HG03457 (cell line): Measurements from ENCODE around the gene PAQR6.

Experiments
- ATAC-seq: cut with Tn5 transposase; IDR thresholded peaks from one replicate; pipeline ENCODE4 v1.9.1; 2021; ENCODE audit warnings: moderate number of reproducible peaks; ENCODE audit not compliant: unreplicated experiment

Gene PAQR6

DNA sequence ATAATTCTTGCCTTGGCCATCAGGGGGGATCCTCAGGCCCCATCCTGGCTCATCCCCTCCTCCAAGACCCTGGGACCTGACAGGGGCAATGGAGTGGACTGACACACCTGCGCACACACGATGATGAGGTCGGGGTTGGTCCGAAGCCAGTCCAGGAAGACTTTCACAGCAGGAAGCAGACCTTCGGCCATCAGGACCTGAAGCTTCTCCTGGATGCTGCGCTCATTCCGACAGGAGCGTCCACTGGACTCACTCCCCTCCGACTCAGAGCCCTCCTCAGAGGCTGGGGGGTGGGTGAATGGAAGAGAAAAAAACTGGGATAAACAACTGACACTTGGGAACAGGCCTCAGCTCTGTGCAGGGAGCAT, 15.4 kb upstream of the PAQR6 start:
- ATAC-seq, result no peak

DNA sequence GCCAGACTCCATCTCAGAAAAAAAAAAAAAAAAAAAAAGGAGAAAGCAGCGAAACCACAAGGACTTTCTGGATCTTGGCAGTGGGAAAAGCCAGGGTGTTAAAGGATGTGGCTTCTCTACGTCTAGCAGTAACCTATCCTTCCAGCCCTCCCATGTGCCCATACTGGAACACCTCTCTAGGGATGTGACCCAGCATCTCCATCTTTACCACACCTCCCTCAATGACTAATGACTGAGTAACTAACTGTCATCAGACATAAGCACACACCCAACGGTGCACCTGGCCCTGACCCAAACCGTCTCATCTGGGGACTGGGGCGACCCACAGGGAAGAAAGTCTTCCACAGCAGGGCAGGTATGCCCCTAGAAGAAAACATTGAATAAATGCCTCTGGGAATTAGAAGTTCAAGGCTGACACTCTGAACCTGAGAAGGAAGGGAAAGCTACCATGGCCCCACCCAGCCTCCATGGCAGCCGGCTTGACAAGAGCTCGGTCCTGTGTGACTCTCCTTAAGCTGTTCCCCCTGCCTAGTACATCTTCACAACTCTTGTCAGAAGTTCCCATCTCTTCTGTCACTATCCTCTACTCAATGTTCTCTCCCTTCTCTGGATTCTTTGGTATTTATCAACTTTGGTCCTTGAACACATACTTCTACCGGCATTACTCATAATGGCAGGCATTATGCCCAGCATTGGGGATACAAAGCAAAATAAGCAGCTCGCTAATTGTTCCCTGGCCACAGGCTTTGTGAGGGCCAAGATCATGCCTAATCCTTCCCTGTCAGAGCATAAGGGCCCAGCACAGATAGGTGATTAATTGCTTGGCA, 14.8 kb upstream of the PAQR6 start:
- no peak for ATAC-seq

DNA sequence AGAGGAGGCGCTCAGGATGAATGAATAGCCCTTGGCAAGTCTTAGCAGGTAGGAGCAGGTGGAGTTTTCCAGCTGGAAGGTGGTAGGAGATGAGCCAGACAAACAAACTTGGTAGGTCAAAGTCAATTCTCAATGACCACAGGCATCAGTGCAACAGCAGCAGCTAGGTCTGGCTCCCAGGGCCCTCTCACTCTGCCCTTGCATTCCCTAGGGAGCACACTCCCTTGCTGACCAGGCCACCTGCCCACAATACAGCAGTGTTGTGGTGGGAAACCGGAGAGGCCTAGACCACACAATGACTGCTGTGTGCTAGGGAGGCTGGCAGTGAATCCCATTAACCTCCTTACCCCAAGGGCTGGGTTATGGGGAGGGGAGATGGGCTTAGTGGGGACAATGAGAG, 13.0 kb upstream of the PAQR6 start:
- ATAC-seq, result no peak

DNA sequence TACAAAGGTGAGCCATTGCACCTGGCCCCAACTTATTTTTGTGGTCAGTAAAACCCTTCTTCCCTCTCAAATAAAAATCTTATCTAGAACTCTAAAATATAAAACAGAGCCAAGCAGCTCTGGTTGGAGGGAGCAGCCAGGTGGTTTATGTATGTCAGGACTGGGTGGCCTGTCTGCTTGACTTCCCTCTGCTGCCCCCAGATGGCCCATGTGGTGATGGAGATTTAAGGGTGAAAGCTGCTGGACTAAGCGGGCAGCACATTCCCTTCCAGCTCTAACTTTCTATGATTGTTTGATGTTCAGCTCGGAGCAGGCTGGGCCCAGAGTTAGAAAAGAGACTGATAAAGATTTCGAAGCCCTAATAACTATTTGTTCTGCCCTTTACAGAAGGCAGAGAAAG, 11.9 kb upstream of the PAQR6 start:
- no peak for ATAC-seq

DNA sequence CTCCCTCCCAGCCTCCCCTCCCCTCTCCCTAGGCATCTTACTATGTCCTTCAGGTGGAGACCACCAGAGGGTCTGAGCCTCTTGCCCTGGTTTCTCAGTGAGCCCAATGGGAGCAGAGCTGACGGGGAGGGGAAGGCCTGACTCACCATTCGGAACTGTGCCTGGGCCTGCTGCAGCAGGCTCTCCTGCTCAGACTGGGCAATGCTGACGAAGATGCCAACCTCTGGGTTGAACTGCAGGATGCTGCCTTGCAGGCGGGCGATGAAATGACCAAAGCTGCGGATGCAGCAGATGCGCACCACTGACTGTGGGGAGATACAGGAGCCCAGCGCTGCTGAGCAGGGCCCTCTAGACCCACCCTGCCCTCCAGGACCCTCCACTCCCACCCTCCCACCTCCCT, 11.0 kb upstream of the PAQR6 start:
- no peak for ATAC-seq

DNA sequence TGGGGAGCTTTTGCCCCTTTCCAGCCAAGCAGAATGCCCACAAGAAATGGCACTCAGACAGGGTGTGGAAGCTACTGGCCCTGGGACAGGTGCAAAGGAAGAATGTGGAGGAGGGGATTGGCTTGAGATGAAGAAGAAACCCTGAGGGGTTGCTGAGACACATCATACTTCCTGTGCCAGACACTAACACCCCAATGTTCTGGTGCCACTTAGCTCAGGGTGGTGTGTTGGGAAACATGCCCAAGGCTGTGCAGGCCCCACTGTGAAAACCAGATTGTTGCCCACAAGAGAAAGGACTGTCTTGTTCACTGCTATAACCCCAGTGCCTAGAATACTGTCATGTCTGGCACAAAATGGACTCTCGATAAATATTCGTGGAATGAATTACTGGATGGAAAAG, 9.9 kb upstream of the PAQR6 start:
- no peak for ATAC-seq

DNA sequence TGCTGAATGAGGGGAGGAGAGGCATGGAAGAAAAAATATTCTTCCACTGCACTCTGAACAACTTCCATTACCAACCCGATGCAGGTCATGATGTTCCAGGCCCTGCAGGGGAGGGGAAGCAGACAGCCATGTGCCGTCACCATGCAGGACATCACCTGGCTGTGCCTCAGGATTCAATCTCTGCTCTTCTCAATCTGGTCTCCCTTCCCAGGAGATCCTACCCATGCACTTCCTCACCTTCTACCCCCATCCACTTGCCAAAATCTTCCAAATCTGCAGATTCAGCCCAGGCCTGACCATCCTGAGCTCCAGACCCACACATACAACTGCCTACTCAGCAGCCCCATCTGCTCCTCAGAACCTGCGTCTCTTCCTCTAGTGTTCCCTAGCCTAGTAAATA, 5.8 kb upstream of the PAQR6 start:
- ATAC-seq, result no peak

DNA sequence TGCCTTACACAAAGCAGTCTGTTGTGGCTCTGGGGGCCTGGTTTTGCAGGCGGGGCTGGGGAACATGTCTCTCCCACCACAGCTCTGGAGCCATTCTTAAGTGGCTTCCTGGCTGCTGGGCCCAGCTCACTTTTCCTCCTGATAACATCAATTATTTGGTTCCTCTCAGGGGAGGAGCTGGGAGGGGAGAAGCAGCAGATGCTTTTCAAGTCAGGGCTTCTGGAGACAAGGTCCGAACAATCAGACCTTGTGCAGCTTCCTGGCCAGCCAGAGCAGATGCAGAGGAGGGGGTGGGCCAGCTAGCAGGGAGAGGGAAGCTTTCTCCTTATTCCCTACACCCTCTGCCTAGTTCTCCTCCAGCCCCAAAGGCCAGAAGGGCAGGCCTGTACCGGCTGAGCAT, 3.7 kb upstream of the PAQR6 start:
- no peak for ATAC-seq

DNA sequence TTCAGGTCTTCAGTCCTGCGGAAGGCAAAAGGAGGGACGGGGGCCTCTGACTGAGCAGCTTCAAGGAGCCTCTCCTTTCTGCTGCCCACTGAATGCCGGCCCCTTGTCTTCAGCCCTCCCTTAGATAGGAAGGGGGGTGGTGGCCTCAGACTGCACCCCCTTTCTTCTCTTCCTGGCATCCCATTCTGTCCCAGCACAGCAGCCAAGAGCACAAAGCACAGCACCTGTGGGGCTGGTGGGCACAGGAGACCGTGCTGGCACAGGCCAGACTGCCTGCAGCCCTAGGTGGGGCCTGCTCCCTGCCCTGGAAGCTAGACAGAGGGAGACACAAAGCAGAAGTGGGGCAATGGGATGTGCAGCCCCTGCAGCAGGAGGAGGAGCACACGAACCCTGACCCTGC, 1.7 kb upstream of the PAQR6 start:
- ATAC-seq, result no peak

DNA sequence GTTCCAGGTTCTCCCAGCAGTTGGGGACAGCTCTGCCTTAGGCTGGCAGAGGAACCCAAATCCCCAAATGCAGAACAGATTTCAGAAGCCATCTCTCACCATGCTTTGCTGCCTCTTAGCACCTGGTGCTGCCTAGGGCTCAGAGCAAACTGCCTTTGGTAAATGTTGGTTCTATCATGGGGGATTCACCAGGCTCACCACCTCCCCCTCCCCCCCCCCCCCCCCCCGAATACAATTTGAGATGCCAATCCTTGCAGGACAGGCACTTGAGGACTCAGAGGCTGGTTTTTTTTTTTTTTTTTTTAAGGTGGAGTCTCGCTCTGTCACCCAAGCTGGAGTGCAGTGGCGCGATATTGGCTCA, 447 bp upstream of the PAQR6 start:
- ATAC-seq, result no peak

DNA sequence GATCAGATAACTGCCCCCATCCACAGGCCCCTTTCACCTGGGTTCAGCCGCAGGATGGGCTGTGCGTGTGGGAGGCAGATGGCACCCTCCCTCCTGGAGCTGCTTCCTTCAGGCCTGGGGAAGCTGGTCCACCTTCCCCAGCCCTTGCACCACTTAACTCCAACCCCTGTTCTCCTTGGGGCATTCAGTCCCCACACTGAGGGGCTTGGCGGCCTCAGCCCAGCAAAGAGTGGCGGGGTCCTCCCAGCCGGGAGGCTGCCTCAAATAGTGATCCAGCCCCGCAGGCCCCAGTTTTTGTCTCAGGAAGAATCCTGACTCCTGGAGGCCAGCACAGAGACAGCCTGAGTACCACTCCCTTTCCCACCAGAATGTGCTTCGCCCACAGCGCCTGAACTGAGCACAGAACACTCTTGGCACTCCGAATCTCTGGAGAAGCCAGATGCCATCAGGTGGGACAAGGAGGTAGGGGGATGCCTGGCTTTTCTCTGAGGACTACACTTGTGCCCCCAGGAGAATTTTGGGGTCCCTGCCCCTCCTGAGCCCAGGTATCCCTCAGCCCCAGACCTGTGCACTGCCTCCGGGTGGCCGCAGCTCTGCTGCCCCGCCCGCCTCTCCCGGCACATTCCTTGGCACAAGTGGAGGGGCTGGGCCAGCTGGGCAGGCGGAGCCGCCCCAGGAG, 936 bp downstream of the PAQR6 start:
- no peak for ATAC-seq

DNA sequence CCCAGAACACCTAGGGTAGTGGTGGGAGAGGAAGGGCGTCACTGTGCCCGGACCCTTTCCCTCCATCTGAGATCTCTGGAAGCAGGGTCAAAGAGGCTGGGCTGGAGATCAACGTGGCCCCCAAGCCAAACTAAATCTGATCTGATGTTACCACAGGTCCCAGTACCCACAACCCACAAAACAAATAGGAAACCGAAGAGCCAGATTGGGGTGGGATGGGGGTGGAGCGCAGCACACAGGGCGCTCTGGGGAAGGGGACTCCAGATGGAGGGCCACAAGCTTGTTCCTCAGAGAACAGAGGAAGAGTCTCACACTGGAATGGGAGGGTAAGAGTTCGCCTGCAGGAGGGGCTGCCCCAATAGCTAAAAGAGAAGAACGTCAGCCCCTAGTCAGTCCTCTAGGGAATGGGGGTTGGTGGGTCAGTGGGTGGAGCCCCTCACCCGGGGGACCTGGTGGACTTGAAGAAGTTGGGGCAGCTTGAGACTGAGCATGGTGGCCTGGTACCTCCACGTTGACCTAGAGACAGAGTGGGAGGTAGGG, 1.5 kb downstream of the PAQR6 start:
- no peak for ATAC-seq

DNA sequence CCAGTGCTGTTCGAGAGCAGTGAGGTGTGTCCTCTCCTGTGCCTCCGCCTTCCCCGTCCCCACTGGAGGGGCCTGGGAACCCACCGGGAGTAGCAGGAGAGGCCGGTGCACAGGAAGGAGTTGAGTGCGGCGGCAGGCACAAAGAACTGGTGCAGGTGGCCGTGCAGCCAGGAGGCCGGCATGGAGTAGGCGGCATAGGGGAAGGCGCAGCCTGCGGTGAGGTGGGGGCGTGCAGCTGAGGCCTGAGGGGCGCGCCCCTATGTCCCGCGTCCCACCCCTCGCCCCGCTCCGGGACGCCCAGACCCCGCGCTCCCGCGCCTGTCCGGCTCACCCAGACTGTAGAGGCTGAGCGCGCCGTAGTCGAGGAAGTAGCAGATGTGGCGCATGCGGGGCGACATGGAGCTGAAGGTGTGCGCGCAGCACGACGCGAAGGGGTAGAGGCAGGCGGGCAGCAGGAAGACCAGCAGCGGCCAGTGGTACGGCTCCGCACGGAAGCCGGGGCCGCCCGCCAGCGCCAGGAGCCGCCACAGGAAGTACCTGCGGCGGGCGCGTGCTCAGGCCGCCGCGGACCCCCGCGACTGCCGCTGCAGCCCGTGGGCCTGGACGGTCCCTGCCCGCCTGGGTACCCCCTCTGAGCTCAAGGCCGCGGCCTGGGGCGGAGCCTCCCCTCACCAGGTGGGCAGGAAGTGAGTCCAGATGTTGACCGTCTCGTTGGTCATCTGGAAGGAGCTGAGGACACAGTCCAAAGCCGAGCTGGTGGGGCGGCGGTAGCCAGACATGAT, 2.2 kb downstream of the PAQR6 start:
- no peak for ATAC-seq

DNA sequence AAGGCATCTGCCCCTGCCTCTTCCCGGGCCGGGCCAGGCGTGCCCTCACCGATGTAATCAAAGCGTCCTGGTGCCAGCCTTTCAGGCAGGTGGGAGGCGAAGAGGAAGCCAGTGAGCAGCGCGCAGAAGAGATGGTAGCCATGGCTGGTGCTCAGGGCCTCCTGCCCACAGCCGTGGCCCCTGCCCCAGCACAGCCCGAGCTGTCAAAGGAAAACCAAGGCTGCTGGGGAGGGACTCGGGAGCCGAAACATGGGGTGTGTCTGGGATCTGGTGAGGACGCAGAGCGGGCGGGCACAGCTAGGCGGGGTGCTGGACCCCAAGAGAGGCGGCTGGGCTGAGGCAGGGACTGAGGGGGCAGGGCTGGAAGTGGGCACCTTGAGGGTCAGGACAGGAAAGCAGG, 3.1 kb downstream of the PAQR6 start:
- ATAC-seq, result no peak

DNA sequence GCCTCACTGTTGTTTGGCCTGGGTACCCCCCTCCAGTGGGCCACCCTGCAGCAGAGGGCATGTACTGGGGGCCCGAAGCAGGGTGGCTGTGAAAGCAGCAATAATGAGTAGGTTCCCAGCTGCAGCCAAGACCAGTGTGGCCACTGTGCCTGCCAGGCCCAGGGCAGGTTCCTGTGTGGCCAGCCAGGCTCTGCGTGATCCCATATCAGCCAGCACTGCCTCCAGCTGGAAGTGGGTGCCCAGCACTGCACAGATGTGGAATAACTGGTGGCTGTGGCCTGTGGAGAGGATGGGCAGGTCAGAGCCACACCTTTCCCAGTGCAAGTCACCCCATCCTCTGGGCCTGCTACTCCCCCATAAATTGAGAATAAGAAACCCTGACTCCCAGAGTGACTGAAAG, 3.7 kb downstream of the PAQR6 start:
- ATAC-seq, result no peak

DNA sequence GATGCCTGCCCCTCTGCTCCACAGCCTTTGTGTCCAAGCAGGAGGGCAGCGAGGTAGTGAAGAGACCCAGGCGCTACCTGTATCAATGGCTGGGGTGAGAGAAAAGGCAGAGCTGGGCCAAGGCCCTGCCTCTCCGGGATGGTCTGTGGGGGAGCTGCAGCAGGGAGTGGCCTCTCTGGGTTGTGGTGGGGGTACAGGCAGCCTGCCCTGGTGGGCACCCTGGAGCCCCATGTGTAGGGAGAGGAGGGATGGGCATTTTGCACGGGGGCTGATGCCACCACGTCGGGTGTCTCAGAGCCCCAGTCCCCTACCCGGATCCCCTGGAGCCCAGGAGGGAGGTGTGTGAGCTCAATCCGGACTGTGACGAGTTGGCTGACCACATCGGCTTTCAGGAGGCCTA, 5.1 kb downstream of the PAQR6 start:
- ATAC-seq, result no peak

DNA sequence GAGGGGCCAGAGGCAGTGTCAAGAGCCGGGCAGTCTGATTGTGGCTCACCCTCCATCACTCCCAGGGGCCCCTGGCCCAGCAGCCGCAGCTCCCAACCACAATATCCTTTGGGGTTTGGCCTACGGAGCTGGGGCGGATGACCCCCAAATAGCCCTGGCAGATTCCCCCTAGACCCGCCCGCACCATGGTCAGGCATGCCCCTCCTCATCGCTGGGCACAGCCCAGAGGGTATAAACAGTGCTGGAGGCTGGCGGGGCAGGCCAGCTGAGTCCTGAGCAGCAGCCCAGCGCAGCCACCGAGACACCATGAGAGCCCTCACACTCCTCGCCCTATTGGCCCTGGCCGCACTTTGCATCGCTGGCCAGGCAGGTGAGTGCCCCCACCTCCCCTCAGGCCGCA, 5.9 kb downstream of the PAQR6 start, which contains the start of gene BGLAP:
BGLAP (plus strand) TSS at position 259 of the 400 bp plus-strand sequence; CDS start at position 307, 48 bp downstream.
- no peak for ATAC-seq

DNA sequence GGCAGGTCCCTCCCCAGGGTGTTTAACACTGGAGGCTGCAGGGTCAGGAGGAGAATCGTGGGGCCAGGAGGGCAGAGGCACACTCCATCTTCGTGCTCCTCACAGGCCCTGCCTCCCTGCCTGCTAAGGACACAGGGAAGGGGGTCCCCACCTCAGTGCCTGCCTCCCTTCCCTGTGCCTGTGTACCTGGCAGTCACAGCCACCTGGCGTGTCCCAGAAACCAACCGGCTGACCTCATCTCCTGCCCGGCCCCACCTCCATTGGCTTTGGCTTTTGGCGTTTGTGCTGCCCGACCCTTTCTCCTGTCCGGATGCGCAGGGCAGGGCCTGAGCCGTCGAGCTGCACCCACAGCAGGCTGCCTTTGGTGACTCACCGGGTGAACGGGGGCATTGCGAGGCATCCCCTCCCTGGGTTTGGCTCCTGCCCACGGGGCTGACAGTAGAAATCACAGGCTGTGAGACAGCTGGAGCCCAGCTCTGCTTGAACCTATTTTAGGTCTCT, 6.5 kb downstream of the PAQR6 start:
- ATAC-seq, result no peak

DNA sequence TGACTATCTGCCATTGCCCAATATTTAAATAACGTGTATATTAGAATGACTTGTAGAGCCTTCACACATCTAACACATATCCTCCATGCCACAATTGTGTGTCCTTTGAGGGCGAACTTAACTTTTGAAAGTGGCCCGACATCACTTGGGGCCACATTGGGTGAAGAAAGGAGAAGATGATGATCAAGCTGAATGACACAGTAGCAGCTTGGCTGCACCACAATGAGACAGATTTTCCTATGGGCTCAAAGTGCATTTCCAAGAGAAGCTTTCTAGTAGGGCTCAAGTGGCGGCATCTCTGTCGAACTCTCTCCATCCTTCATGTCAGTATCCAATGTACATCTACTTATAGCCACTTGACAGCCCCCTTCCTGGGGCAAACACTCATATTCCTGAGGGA, 9.6 kb downstream of the PAQR6 start:
- no peak for ATAC-seq

DNA sequence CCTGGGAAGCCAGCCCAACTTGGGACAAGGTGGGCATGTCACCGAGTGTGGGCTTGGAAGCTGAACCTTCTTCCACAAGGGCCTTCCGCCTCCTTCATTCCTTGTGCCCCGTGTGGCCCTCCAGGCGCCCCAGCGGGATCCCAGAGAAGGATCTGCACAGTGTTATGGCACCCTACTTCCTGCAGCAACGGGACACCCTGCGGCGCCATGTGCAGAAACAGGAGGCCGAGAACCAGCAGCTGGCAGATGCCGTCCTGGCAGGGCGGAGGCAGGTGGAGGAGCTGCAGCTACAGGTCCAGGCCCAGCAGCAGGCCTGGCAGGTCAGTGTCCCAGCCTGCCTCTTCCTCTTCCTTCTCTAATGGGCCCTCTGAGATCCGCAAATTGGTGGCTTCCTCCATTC, 11.7 kb downstream of the PAQR6 start:
- ATAC-seq, result no peak

DNA sequence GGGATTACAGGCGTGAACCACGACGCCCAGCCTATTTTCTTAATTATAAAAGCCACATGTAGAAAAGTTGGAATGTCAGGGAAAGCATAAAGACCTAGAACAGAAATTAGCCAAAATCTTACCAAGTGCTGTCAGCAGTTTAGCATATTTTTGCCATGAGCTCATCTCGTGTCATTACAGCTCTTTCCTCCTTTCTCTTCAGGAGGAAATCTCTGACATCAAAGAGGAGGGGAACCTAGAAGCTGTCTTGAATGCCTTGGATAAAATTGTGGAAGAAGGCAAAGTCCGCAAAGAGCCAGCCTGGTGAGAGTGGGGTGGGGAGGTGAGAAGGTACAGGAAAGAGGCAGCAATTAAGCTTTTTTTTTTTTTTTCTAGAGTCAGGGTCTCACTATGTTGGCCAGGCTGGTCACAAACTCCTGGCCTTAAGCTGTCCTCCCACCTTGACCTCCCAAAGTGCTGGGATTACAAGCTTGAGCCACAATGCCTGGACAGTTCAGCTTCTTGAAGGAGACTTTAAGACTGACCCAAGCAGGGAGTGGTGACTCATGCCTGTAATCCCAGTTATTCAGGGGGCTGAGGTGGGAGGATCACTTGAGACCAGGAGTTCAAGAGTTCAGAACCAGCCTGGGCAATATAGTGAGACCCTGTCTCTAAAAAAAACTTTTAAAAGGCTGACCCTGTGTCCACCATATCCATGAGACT, 14.3 kb downstream of the PAQR6 start:
- no peak for ATAC-seq
